HG03064 (cell line): ENCODE data around the gene NUDT21.
"Not testable (repeated sequence)": the region's sequence is repeated elsewhere in the genome, so short reads cannot be mapped to it uniquely, and the experiment has no call there.

Experiments used
- ATAC-seq: cut with Tn5 transposase; IDR thresholded peaks from one replicate; pipeline ENCODE4 v1.9.1; 2021; ENCODE audit warnings: low read depth; ENCODE audit not compliant: unreplicated experiment

Gene NUDT21

DNA sequence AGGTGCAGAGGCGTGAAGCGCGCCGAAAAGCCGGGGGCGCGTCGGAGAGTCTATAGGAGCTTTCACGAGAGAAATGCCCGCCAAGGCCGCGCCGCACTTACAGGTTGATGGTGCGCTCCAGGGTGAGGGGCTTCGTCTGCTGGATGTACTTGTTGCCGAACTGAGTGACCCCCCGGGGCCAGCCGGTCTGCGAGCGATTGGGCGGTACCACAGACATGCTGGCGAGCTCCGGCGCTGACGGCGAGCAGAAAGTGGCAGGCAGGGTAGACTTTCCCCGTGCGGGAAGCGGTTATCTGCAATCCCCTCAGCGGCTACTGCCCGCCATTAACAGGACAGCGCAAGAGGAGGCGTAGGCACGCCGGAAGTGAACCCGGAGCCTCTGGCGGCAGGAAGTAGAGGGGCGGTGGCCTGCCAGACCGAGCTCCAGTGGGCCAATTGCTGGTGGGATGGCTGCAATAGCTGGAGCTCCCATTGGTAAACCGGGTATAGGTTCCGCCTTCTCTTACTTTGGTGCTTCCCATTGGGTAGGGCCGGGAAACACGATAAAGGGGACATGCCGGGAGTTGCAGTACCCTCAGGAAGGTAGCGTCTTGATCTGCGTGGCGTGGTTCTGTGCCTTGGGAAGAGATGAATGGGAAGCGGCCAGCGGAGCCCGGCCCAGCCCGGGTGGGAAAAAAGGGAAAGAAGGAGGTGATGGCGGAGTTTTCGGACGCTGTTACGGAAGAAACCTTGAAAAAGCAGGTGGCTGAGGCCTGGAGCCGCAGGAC is at the start of gene NUDT21, which contains the start of gene OGFOD1:
Gene NUDT21, minus strand, starts transcription at position 347 of the 767 bp plus-strand sequence. Its CDS starts 130 bp downstream, at position 217.
Gene OGFOD1, plus strand, starts transcription at position 569 of the 767 bp plus-strand sequence. Its CDS starts 59 bp downstream, at position 628.
- peak; percentile 95 for ATAC-seq

GRCh38 chr16:56493815-56494214 is 42.7 kb upstream of the NUDT21 start:
- ATAC-seq, result no peak

GRCh38 chr16:56493126-56493525 is 42.0 kb upstream of the NUDT21 start:
- no peak for ATAC-seq

DNA sequence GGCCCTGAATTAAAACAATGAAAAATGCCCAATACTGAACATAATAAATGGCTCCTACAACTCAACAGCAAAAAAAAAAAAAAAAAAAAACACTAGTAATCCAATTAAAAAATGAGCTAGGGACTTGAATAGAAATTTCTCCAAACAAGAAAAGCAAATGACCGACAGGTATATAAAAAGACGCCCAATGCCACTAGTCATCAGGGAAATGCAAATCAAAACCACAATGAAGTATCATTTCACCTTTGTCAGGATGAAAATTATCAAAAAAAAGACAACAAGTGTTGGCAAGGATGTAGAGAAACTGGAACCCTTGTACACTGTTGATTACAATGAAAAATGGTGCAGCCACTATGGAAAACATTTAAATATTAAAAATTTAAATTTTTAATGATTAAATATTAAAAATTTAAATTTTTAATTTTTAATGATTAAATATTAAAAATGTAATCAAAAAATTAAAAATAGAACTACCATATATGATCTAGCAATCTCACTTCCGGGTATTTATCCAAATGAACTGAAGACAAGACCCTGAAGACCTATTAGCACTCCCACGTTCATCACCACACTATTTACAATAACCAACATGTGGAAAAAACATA is 40.6 kb upstream of the NUDT21 start:
- ATAC-seq, result no peak

DNA sequence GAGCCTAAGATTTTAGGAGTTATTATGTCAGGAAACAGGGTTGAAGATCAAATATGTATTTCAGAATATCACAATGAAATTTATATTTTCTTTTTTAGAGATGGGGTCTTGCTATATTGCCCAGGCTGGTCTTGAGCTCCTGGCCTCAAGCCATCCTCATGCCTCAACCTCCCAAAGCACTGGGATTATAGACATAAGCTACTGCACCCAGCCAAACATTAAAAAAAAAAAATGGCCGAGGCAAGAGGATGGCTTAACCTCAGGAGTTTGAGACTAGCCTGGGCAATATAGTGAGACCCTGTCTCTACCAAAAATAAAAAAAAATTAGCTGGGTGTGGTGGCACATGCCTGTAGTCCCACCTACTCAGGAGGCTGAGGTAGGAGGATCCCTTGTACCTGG is 37.7 kb upstream of the NUDT21 start:
- ATAC-seq, result not testable (repeated sequence)

DNA sequence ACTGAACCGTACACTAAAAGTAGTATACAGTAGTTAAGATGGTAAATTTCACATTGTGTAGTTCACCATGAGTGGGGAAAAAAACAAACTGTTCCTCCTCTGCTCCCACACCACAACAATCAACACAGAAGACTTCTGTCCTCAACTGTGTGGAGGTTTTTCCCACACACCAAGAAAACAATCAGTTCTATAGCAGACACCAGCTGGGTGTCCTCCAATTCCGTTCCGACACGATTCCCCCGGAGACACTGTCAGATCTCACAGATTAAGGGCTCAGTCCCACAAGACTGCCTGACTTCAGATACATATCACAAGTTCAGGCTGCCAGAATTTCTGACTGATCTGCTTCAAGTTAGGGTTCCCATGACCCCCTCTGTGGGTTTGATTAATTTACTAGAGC is 36.9 kb upstream of the NUDT21 start:
- ATAC-seq, result no peak

GRCh38 chr16:56483394-56483793 is 32.3 kb upstream of the NUDT21 start:
- no peak for ATAC-seq

DNA sequence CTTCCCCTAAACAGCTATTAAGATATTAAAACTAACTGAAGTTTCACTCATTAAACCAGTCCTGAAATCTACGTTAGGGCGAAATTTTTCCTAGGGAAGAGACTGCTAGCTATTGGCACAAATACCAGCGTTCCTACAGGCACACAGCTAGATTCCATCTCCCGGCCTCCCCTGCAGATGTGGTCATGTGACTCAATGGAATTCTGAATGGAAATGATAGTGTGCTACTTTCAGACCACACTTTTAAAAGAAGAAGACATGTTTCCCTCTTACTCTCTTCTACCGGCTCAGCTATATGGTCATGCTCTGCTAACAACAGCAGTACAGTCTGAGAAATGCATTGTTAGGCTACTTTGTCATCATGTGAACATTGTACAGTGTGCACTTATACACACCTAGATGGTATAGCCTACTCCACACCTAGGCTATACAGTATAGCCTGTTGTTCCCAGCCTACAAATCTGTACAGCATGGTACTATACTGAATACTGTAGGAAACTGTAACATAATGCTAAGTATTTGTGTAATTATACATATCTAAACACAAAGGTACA is 31.6 kb upstream of the NUDT21 start:
- no peak for ATAC-seq

DNA sequence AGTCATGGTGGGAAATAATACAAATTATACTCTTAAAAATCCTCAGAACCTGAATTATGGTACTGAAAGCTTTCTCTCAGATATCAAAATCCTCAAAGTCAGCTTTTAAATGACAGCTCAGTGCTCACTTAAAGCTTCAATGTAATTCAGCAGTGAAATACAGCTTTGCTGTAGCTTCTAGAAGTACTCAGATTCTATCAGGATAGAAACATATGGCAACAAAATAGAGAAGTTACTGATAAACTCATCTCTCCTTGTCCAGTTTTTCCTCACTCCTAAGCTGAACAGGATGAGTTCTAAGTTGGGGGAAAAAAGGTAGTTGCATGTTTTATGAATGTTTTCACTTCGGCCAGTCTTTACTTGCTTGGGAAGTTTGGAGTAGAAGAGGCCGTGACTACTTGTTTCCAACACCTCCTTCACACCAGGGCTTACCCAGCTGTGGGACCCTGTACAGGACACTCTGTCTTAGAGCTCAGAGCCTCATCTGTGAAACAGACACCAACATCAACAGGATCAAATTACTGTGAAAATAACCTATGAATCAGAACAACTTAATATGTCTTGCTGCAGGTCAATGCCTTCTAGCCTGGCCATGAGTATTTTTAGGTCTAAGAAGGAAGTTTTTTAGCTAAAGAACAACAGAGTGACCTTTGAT is 30.5 kb upstream of the NUDT21 start:
- ATAC-seq, result no peak

DNA sequence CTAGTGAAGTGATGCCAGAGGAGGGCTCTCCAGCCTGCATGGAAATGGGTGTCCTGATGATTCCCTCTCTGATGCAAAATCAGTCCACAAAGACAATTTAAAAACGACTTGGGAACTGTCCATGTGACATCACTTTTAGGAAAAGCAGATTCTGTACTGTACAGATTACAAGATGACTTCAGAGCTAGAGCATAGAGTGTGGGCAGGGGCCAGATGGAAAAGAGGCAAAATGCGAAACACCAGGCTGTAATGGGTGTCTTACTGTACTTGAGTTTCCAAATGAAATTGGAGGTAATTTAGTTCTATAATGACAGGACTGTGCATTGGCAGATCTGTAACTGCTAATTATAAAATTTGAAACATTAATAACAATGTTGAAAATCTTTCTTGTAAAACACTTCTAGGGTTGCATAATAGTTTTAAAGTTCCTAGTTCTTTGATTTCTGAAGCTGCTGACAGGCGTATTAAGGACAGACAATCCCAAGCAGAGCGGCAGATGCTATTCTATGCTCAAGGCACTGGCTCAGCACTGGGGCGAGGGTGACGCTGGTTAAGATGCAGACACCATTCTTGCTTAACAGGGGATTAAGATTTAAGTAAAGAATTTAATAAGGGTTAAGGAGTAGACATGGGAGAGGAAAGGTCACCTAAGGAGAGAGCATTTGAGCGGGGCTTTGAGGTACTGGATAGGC is 29.8 kb upstream of the NUDT21 start:
- ATAC-seq, result no peak

DNA sequence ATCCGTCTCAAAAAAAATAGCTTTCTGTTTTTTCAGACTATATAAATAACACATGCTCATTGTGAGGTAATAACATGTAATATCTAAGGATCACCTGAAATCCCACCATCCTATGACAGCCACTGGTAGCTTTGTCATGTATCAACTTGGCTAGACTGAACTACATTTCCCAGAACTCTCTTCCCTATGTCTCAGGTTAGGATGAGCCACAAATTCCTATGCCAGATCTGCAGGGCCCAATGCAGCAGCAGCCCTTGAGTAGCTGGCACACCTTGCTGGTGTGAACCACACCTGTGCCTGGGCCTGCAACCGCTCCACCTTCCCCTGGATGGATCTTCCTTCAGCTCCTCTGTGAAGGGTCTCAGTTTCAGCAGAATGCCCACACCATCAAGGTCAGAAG is 28.3 kb upstream of the NUDT21 start:
- no peak for ATAC-seq

GRCh38 chr16:56478281-56479049 is 27.3 kb upstream of the NUDT21 start:
- ATAC-seq, result no peak

- ATAC-seq, result no peak
Observed at GRCh38 chr16:56477096-56477878, 26.2 kb upstream of the NUDT21 start.

GRCh38 chr16:56475201-56475600 is 24.1 kb upstream of the NUDT21 start:
- no peak for ATAC-seq

- no peak for ATAC-seq
Observed at GRCh38 chr16:56470666-56471065, 19.5 kb upstream of the NUDT21 start.

DNA sequence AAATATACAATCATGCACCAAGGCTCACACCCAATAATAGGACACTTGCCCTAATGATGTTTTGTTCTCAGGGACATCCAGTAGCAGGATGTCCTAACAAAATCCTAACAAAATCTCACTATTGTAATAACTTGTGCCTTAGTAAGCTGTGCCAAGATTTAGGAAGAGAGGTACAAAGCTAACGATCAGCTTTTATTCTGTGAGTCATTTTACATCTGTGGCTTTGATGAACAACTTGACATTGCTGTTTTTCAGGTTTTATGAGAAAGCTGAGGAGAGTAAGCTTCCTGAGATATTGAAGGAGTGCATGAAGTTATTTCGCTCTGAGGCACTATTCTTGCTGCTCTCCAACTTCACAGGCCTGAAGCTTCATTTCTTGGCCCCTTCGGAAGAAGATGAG is 19.1 kb upstream of the NUDT21 start:
- ATAC-seq, result no peak

DNA sequence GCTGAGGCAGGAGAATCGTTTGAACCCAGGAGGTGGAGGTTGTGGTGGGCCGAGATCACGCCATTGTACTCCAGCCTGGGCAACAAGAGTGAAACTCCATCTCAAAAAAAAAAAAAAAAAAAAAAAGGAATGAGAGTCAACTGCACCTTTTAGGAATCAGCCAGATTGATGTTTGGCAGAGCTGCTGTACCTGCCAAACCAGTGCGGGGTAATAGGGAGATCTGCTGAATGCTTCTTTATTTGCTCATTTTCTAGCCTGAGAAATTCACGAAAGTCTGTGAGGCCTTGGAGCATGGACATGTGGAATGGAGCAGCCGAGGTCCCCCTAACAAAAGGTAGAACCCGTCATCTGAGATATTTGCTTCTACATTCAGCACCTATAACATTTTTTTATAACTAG is 18.6 kb upstream of the NUDT21 start:
- no peak for ATAC-seq

GRCh38 chr16:56468800-56469199 is 17.7 kb upstream of the NUDT21 start:
- ATAC-seq, result no peak

DNA sequence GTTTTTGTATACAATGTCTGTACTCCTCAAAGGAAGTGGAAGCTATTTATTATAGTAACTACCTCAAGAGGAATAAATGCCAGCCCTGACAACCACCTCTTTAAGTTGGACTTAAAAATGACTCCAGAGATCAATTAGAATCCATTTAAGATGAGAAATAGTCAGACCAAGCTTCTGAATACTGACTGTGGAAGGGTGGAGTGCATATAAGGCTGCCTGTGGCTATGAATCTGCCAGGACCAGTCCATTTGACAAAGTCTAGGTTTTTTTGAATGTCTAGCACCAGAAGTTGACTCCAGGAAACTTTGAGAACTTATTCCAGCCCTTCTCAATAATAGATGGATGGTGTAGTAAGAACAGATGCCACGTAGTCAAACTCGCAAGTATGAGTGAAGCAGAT is 15.2 kb upstream of the NUDT21 start:
- ATAC-seq, result no peak
